ENCODE measurements around the gene SUSD1. TPM values are rescaled to one million over a fixed set of nuclear protein-coding genes. Genes with fewer than 3 reads are reported as not detected.

The SUSD1 gene
- total RNA-seq, 2 donors from 2014 or later: 7.8 to 7.9 TPM

DNA sequence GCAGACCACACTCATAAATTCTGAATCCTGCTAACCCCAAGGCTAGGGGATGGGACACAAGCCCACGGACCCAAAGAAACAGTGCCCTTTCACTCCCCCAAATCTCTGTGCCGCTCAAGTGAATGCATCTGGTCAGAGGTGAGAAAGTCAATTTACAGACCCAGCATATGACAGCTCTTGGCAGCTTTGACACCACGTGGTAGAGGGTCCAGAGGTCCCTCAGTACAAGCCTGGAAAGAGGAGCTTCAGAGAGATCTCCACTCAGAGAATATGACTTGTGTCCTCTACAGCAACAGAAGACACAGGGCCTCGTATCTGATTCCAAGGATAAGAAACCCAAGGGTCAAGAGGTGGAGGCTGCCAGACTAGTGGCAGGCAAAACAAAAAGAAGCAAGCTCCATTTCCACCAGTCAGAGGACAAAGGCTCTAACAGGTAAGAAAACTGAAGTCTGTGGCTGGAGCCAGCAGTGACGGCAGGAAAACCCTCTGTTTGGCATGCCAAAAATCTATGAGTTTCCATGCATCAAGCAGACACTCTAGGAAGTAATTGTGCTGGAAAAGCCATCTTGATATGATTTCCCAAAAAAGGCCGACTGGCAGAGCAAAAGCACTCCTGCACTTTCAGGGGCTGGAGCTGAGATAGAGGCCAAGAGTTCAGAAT is 139.8 kb downstream of the SUSD1 start:
- Histone ChIP-seq H3K27me3 (no peaks in the 10 kb centered on the region), H3K4me3 (no peak overlapping the region), H3K27ac (no peak overlapping the region), H3K36me3 (replicated peaks in 1 of 2; ENCODE audit: insufficient read depth in 1 of 2, low read depth in 2 of 2) (no peaks in the 10 kb centered on the region), H3K4me1 (peaks cover 8% of the 10 kb centered on the region), H3K9me3 (no peaks in the 10 kb centered on the region)
- no peak for TF ChIP-seq POLR2A (IDR thresholded peaks at IDR 0.05)
- TF ChIP-seq, protein P1, sequence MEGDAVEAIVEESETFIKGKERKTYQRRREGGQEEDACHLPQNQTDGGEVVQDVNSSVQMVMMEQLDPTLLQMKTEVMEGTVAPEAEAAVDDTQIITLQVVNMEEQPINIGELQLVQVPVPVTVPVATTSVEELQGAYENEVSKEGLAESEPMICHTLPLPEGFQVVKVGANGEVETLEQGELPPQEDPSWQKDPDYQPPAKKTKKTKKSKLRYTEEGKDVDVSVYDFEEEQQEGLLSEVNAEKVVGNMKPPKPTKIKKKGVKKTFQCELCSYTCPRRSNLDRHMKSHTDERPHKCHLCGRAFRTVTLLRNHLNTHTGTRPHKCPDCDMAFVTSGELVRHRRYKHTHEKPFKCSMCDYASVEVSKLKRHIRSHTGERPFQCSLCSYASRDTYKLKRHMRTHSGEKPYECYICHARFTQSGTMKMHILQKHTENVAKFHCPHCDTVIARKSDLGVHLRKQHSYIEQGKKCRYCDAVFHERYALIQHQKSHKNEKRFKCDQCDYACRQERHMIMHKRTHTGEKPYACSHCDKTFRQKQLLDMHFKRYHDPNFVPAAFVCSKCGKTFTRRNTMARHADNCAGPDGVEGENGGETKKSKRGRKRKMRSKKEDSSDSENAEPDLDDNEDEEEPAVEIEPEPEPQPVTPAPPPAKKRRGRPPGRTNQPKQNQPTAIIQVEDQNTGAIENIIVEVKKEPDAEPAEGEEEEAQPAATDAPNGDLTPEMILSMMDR (IDR thresholded peaks at IDR 0.05): no peak
- DNase-seq: no peak
- intact Hi-C loops (cut with DNase I): no loop called here
- WGBS, 2 donors: 84 to 85% methylated on average over 6 of the region's 6 CpGs
- no peak for ATAC-seq

DNA sequence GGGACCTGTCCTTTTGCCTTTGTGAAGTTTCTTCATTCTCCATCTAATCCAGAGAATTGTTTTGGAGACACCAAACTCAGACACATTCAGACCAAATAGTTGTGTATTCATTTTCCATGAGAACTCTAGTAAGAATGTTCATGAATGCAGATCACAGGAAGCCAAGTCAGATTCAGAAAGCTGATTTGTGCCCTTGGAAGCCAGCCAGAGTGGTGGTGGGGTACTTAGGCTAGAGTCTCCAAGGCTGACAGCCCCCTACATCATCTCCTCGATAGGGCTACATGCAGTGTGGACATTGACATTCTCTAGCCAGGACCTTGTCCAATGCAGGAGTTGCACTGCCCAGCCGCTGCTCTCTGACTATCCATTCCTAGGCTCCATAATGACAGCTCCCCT is 140.9 kb downstream of the SUSD1 start:
- no peaks in the 10 kb centered on the region for H3K36me3 ChIP-seq (replicated peaks in 1 of 2; ENCODE audit: insufficient read depth in 1 of 2, low read depth in 2 of 2)
- H3K27ac ChIP-seq: peak overlapping the region in 1 of 4 donors; percentile 45
- no peaks in the 10 kb centered on the region for H3K9me3 ChIP-seq
- H3K4me1 ChIP-seq: peaks cover 13% of the 10 kb centered on the region
- ATAC-seq (no peak), DNase-seq (no peak)
- WGBS, 2 donors: 25 to 86% methylated on average over 1 to 2 of the region's 2 CpGs
- no peak overlapping the region for H3K4me3 ChIP-seq
- TF ChIP-seq, protein P1 (IDR thresholded peaks at IDR 0.05): no peak
- TF ChIP-seq POLR2A (IDR thresholded peaks at IDR 0.05): no peak
- no peaks in the 10 kb centered on the region for H3K27me3 ChIP-seq
- intact Hi-C loops (cut with DNase I): no loop called here

DNA sequence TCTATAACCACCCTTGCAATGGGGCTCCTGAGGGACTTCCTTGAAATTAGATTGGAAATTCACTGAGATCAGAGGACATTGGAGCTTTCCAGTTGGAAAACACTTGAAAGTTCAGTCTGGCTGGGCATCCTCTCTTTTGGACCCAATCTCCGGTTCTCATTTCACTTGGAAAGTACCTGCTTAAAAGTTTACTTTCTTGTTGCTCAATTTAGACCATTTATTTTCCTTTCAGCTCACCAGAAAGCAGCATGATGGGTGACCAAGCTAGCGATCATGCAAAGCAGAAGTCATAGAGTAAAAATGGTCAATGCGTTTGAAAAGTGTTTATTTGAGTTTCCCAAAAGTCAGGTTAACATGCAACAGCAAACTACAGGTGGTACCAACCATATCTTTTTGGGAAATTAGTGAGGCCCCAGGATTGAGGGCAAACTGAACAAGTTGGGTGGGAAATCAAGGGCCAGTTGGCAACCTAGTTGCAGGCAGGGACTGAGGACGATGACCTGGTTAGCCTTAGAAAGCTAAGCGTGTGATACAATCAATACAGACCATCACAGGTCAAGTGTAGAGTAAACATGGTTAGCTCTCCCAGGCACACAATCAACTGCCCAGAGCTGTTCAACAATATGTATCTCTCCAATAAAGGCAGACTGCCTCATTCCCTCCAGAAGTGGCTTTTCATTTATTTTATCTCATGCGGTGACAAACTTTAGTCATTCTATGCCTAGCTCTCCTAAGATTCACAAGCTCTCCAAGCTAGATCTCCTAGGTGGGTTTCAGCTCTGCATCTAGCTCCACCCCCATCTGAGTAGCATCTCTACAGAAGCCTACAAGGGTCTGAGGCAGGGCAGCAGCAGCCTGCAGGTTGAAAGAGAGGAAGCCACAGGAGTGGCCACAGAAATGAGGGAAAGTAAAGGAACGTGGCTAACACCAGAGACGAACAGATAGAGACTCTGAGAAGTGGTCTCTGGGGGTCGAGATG is 141.6 kb downstream of the SUSD1 start:
- Histone ChIP-seq H3K36me3 (replicated peaks in 1 of 2; ENCODE audit: insufficient read depth in 1 of 2, low read depth in 2 of 2) (no peaks in the 10 kb centered on the region), H3K27me3 (no peaks in the 10 kb centered on the region), H3K9me3 (no peaks in the 10 kb centered on the region), H3K4me3 (no peak overlapping the region), H3K27ac (peak overlapping the region in 2 of 4 donors; percentile 4 to 45), H3K4me1 (peaks cover 13% of the 10 kb centered on the region)
- intact Hi-C loops (cut with DNase I): no loop called here
- ATAC-seq (no peak), DNase-seq (no peak)
- 65 to 67% methylated on average over 9 of the region's 9 CpGs for WGBS, 2 donors
- no peak for TF ChIP-seq POLR2A (IDR thresholded peaks at IDR 0.05)
- TF ChIP-seq, protein P1 (IDR thresholded peaks at IDR 0.05): no peak

DNA sequence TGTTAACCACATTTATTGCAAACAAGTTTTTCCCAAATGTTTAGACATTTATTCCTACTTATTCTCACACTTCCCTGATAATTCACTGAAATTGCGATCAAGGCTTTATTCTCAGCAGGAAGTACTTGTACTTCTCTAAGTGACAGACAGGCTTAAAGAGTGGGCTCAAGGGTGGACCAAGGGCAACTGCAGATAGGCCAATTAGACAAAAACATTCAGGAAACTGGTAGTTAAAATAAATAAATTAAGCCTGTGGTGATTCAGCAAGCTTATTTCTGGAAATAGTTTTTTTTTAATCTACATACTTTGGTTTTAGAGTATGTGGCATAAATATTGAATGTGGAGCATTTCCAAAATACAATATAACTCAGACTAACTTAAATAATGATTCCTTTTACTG is 142.4 kb downstream of the SUSD1 start:
- peaks cover 13% of the 10 kb centered on the region for H3K4me1 ChIP-seq
- TF ChIP-seq, protein P1 (IDR thresholded peaks at IDR 0.05): no peak
- no peak for TF ChIP-seq POLR2A (IDR thresholded peaks at IDR 0.05)
- DNase-seq (no peak), ATAC-seq (no peak)
- peak overlapping the region in 1 of 4 donors; percentile 45 for H3K27ac ChIP-seq
- H3K27me3 ChIP-seq: no peaks in the 10 kb centered on the region
- no peaks in the 10 kb centered on the region for H3K9me3 ChIP-seq
- no peak overlapping the region for H3K4me3 ChIP-seq
- no peaks in the 10 kb centered on the region for H3K36me3 ChIP-seq (replicated peaks in 1 of 2; ENCODE audit: insufficient read depth in 1 of 2, low read depth in 2 of 2)
- 60 to 68% methylated on average over 1 of the region's 1 CpG for WGBS, 2 donors
- intact Hi-C loops (cut with DNase I): no loop called here

Data from body of pancreas (tissue), 4 donors.